DMS53 (cell line): ENCODE results near the gene ARHGEF17.
A peak's percentile ranks its signal among the peaks of the same experiment; 100 is the strongest.

Experiments
- DNase-seq: peaks from one replicate; lab custom pipeline; 2025; lab: John Stamatoyannopoulos, UW

The ARHGEF17 gene

GRCh38 chr11:73394416-73395296, 86.6 kb downstream of the ARHGEF17 start:
- no peak for DNase-seq

GRCh38 chr11:73395297-73396208, 87.5 kb downstream of the ARHGEF17 start:
- DNase-seq = no peak

- DNase-seq = no peak
Observed at GRCh38 chr11:73396251-73396930, 88.3 kb downstream of the ARHGEF17 start.

GRCh38 chr11:73396985-73397384, 88.9 kb downstream of the ARHGEF17 start:
- no peak for DNase-seq

- no peak for DNase-seq
Observed at GRCh38 chr11:73397468-73398131, 89.5 kb downstream of the ARHGEF17 start.

GRCh38 chr11:73398132-73398526, 90.1 kb downstream of the ARHGEF17 start:
- no peak for DNase-seq

- DNase-seq = no peak
Observed at GRCh38 chr11:73398721-73399120, 90.6 kb downstream of the ARHGEF17 start.

- no peak for DNase-seq
Observed at GRCh38 chr11:73399159-73399590, 91.1 kb downstream of the ARHGEF17 start.

GRCh38 chr11:73399636-73400035, 91.6 kb downstream of the ARHGEF17 start:
- DNase-seq = no peak

- DNase-seq = no peak
Observed at GRCh38 chr11:73400293-73400692, 92.2 kb downstream of the ARHGEF17 start.

- no peak for DNase-seq
Observed at GRCh38 chr11:73401217-73401923, 93.3 kb downstream of the ARHGEF17 start.

GRCh38 chr11:73401924-73402833, 94.1 kb downstream of the ARHGEF17 start:
- DNase-seq = no peak

- peak; percentile 75 for DNase-seq
Observed at GRCh38 chr11:73402834-73403185, 94.7 kb downstream of the ARHGEF17 start.

- DNase-seq = no peak
Observed at GRCh38 chr11:73403541-73403940, 95.5 kb downstream of the ARHGEF17 start.

- DNase-seq = peak; percentile 83
Observed at GRCh38 chr11:73404048-73404447, 96.0 kb downstream of the ARHGEF17 start.

- DNase-seq = no peak
Observed at GRCh38 chr11:73404506-73405145, 96.5 kb downstream of the ARHGEF17 start.

- no peak for DNase-seq
Observed at GRCh38 chr11:73405146-73405510, 97.1 kb downstream of the ARHGEF17 start.

- DNase-seq = no peak
Observed at GRCh38 chr11:73406131-73406530, 98.1 kb downstream of the ARHGEF17 start.

- DNase-seq = no peak
Observed at GRCh38 chr11:73406619-73407018, 98.5 kb downstream of the ARHGEF17 start.

- no peak for DNase-seq
Observed at GRCh38 chr11:73409431-73409830, 101.4 kb downstream of the ARHGEF17 start.
